Liver (tissue), 9 donors: ENCODE results near the gene STK11. TPM values are rescaled to one million over a fixed set of nuclear protein-coding genes. Genes with fewer than 3 reads are reported as not detected.

Source experiments
- DNase-seq: peaks from one replicate; pipeline ENCODE4 v3.0.0-alpha.2; 2017; ENCODE audit warnings: low spot score
- H3K27ac ChIP-seq, 2 donors: one replicate each; pipeline ENCODE4 v1.7.0; 2013; ENCODE audit warnings: inconsistent platforms in 2 of 2, low read length in 2 of 2, control low read depth in 1 of 2, low read depth in 1 of 2, mild to moderate bottlenecking in 1 of 2
- H3K27me3 ChIP-seq, 4 donors: one replicate each; pipeline versions ENCODE4 v1.6.1 to v1.7.0; 2013; ENCODE audit warnings: low read length in 3 of 4, inconsistent platforms in 1 of 4, mild to moderate bottlenecking in 1 of 4, moderate library complexity in 1 of 4; ENCODE audit not compliant: control insufficient read depth in 4 of 4, insufficient read depth in 4 of 4
- H3K36me3 ChIP-seq, 4 donors: one replicate each; pipeline versions ENCODE4 v1.6.1 to v1.7.0; 2013; ENCODE audit warnings: low read length in 3 of 4, mild to moderate bottlenecking in 3 of 4, low read depth in 1 of 4, moderate library complexity in 1 of 4; ENCODE audit not compliant: control insufficient read depth in 4 of 4, insufficient read depth in 3 of 4
- H3K4me1 ChIP-seq, 4 donors: one replicate each; pipeline versions ENCODE4 v1.6.1 to v1.7.0; 2013; ENCODE audit warnings: low read length in 3 of 4, mild to moderate bottlenecking in 3 of 4, moderate library complexity in 1 of 4; ENCODE audit not compliant: control insufficient read depth in 4 of 4, insufficient read depth in 4 of 4
- H3K4me3 ChIP-seq, 3 donors: one replicate each; pipeline versions ENCODE4 v1.6.1 to v1.7.0; 2013; ENCODE audit warnings: low read length in 3 of 3, control low read depth in 1 of 3, low read depth in 1 of 3, mild to moderate bottlenecking in 1 of 3
- H3K9ac ChIP-seq, 2 donors: one replicate each; pipeline ENCODE4 v1.7.0; 2013; ENCODE audit warnings: low read length in 2 of 2, mild to moderate bottlenecking in 2 of 2, moderate library complexity in 2 of 2, control low read depth in 1 of 2, low read depth in 1 of 2
- H3K9me3 ChIP-seq, 4 donors: one replicate each; pipeline versions ENCODE4 v1.6.1 to v1.7.0; 2013; ENCODE audit warnings: low read length in 3 of 4; ENCODE audit not compliant: control insufficient read depth in 4 of 4
- CTCF ChIP-seq: fragments of 150-350 bp; IDR thresholded peaks from 2 replicates; pipeline ENCODE4 v1.5.1; 2017; ENCODE audit warnings: improper control_type of control experiment, low read depth, low read length; ENCODE audit not compliant: missing input control
- EGR1 ChIP-seq, 2 donors: IDR thresholded peaks; 2 replicates each; pipeline ENCODE4 v1.6.1; 2016 to 2018; ENCODE audit warnings: antibody characterized with exemption in 2 of 2, low read depth in 2 of 2
- GABPA ChIP-seq, 2 donors: IDR thresholded peaks in 1 of 2; conservative IDR thresholded peaks in 1 of 2; 2 replicates each; pipeline ENCODE4 v1.6.1; 2016; ENCODE audit warnings: antibody characterized with exemption in 2 of 2, mild to moderate bottlenecking in 1 of 2, moderate library complexity in 1 of 2
- HNF4A ChIP-seq, 2 donors: conservative IDR thresholded peaks; 2 replicates each; pipeline ENCODE4 v1.6.1; 2016; ENCODE audit warnings: antibody characterized with exemption in 2 of 2, mild to moderate bottlenecking in 2 of 2
- HNF4G ChIP-seq: IDR thresholded peaks from 2 replicates; pipeline ENCODE4 v1.6.1; 2016; ENCODE audit warnings: antibody characterized with exemption
- JUND ChIP-seq, 2 donors: IDR thresholded peaks; 2 replicates each; pipeline ENCODE4 v1.6.1; 2016; ENCODE audit warnings: antibody characterized with exemption in 2 of 2
- MAX ChIP-seq: IDR thresholded peaks from 2 replicates; pipeline ENCODE4 v1.6.1; 2016; ENCODE audit warnings: antibody characterized with exemption
- NR2F2 ChIP-seq: IDR thresholded peaks from 2 replicates; pipeline ENCODE4 v1.6.1; 2016; ENCODE audit warnings: antibody characterized with exemption
- RAD21 ChIP-seq, 2 donors: IDR thresholded peaks; 2 replicates each; pipeline ENCODE4 v1.6.1; 2016; ENCODE audit warnings: antibody characterized with exemption in 2 of 2, mild to moderate bottlenecking in 2 of 2
- REST ChIP-seq: IDR thresholded peaks from 2 replicates; pipeline ENCODE4 v1.6.1; 2016; ENCODE audit warnings: antibody characterized with exemption, mild to moderate bottlenecking
- TAF1 ChIP-seq: conservative IDR thresholded peaks from 2 replicates; pipeline ENCODE4 v1.6.1; 2016; ENCODE audit warnings: antibody characterized with exemption, mild to moderate bottlenecking
- YY1 ChIP-seq: IDR thresholded peaks from 2 replicates; pipeline ENCODE4 v1.6.1; 2016; ENCODE audit warnings: antibody characterized with exemption, mild to moderate bottlenecking
- WGBS: extraction: QIAGEN DNeasy Blood & Tissue Kit; methylation state at CpG from one replicate; pipeline ENCODE4 v1.1.7; 2013; 5-methylcytosine and 5-hydroxymethylcytosine counted together
- polyA plus RNA-seq, 2 donors: library from polyadenylated mRNA; stranded (reverse) in 1 of 2; unstranded in 1 of 2; fragments of 200-250 nt in 1 of 2; fragments of >200 nt in 1 of 2; fragmentation: Nextera tagmentation in 1 of 2; extraction: Ambion mirVana in 1 of 2; gene quantifications; one replicate each; pipeline versions ENCODE4 v1.2.1 to v1.2.3, GENCODE V29; 2013 to 2015
- total RNA-seq, 2 donors: library from RNA; depleted of rRNA; stranded (reverse); fragments of >200 nt; gene quantifications; one replicate each; pipeline ENCODE4 v1.2.3, GENCODE V29; 2014
- donor health status: healthy.
- donor health status: healthy.
- donor health status: healthy.
- donor health status: healthy.
- donor health status: healthy.

Gene STK11
- total and polyA plus RNA-seq, 4 donors, result 3.0 to 126 (median 35.5) TPM

GRCh38 chr19:1248786-1249297 is 43.3 kb downstream of the STK11 start:
- peaks cover 0 to 4% (median 0%) of the 10 kb centered on the region in 4 donors for H3K36me3 ChIP-seq
- under 1% methylated on average over 74 of the region's 74 CpGs for WGBS

GRCh38 chr19:1249298-1249989 is 43.9 kb downstream of the STK11 start:
- TF ChIP-seq RAD21 (IDR thresholded peaks at IDR 0.05) (peak in 1 of 2 donors; percentile 11), TAF1 (no peak), HNF4A (conservative IDR thresholded peaks at IDR 0.05) (peak in 1 of 2 donors; percentile 5), JUND (IDR thresholded peaks at IDR 0.05) (no peak), REST (peak; percentile 39)
- peak; percentile 97 for DNase-seq

More at GRCh38 chr19:1248786-1249297, 43.3 kb downstream of the STK11 start:
- H3K4me3 ChIP-seq, result peak overlapping the region; percentile 47 to 75 (median 62)
- DNase-seq, result peak; percentile 79
- TF ChIP-seq HNF4G (no peak), YY1 (no peak), NR2F2 (no peak), CTCF (peak; percentile 75), TAF1 (peak; percentile 7), EGR1 (IDR thresholded peaks at IDR 0.05; ENCODE audit: low read depth in 2 of 2) (no peak), GABPA (IDR thresholded peaks at IDR 0.05 in 1 of 2, conservative IDR thresholded peaks at IDR 0.05 in 1 of 2) (no peak), MAX (no peak)
- peak overlapping the region; percentile 97 to 99 for H3K27ac ChIP-seq
- peak overlapping the region; percentile 10 to 27 for H3K9ac ChIP-seq
- H3K9me3 ChIP-seq, result no peaks in the 10 kb centered on the region
- no peaks in the 10 kb centered on the region for H3K27me3 ChIP-seq
- H3K4me1 ChIP-seq, result peaks cover 24 to 66% (median 43%) of the 10 kb centered on the region in 4 donors

More at GRCh38 chr19:1249298-1249989, 43.9 kb downstream of the STK11 start:
- Histone ChIP-seq H3K9ac (peak overlapping the region in 1 of 2 donors; percentile 27), H3K27me3 (no peaks in the 10 kb centered on the region), H3K27ac (peak overlapping the region; percentile 97 to 99), H3K36me3 (peaks cover 0 to 10% (median 2%) of the 10 kb centered on the region in 4 donors), H3K9me3 (no peaks in the 10 kb centered on the region), H3K4me1 (peaks cover 22 to 66% (median 44%) of the 10 kb centered on the region in 4 donors), H3K4me3 (peak overlapping the region; percentile 55 to 75 (median 75))
- WGBS, result under 1% methylated on average over 102 of the region's 102 CpGs
